Activated CD4-positive, alpha-beta T cell treated with anti-CD3 and anti-CD28 coated beads, Interleukin-2, amount 50 U/mL, for 16 hours (primary cell): ENCODE results near the gene RAB11FIP3.
"Not testable (repeated sequence)": the region's sequence is repeated elsewhere in the genome, so short reads cannot be mapped to it uniquely, and the experiment has no call there.

Experiments used
- DNase-seq: peaks from one replicate; pipeline ENCODE4 v3.0.0-alpha.2; 2020

RAB11FIP3 gene

GRCh38 chr16:426115-426905, 861 bp downstream of the RAB11FIP3 start:
- peak; percentile 4 for DNase-seq

- DNase-seq = no peak
These were observed 1.4 kb downstream of the RAB11FIP3 start for GRCh38 chr16:426906-427249.

DNA sequence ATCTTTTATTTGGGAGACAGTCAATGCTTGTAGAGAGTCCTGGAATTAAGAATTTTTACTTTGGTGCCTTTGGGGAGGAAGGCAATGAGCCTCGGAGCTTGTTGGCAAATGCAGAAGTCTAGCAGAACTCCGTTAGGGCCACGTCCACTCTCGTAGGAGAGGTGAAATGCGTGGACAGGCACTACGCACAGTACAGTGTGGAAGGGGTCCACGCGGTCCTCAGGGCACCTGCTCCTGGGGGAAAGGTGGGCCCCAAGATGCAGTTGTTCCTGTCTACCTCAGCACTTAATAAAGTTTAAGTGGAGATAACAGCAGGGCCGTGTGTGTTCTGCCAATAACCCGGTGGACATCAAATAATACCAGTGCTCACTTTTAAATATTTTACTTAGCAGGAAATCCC, 1.8 kb downstream of the RAB11FIP3 start:
- DNase-seq = no peak

DNA sequence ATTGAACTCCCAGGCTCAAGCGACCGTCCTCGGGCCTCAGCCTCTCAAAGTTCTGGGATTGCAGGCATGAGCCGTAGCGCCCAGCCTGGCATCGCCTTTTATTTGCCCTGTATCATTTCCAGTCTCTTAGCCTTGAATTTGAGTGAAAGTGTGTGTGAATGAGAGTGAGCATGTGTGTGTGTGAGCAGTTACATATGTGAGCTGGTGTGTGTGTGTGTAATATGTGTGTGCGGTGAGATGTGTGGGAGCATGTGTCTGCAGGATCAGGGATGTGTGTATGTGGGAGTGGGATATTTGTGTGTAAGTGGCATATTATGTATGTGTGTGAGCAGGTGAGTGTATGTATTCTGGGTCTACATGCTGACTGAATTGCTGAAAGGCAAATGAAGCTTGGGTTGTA, 5.5 kb downstream of the RAB11FIP3 start:
- no peak for DNase-seq

GRCh38 chr16:440627-441026, 15.2 kb downstream of the RAB11FIP3 start:
- DNase-seq = no peak

DNA sequence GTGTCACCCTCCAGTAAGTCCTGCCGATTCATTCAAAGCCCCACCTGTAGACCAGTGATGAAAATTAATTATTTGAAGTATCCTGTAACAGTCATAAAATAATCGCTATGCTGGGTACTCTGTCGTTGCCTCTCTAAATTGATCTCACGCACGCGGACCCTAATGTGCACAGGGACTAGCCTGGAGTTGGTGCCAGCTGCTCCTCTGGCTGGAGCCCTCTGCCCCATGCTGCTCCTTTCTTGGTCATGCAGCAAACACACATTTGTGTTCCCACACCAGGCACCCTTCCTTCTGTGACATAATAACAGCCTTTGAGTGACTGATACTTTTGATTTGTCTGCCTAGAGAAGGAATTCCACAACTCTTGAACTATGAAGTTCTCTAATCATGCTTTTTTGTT, 16.0 kb downstream of the RAB11FIP3 start:
- no peak for DNase-seq

- no peak for DNase-seq
These were observed 17.5 kb downstream of the RAB11FIP3 start for GRCh38 chr16:442976-443375.

DNA sequence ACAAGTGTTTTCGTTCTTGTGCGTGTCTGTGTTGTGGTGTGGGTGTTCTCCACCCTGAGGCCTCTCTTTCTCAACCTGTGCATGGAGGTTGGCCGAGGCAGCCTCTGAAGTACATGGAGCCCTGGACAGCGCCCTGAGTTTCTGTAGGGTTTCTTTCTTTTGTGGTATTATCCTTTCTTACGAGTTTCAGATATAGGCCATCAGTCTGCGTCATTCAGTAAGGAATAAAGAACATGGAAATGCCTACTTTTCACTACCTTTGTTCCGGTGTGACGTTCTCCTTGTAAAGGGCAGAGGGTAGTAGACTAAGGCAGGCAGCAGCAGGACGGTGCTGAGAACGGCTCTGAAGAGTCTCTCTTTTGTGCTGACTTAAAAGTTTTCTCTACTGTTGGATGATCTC, 18.6 kb downstream of the RAB11FIP3 start:
- no peak for DNase-seq

GRCh38 chr16:445566-445965, 20.1 kb downstream of the RAB11FIP3 start:
- DNase-seq = no peak

- DNase-seq = no peak
These were observed 24.9 kb downstream of the RAB11FIP3 start for GRCh38 chr16:450385-450784.

GRCh38 chr16:450785-451512, 25.5 kb downstream of the RAB11FIP3 start:
- no peak for DNase-seq

GRCh38 chr16:454397-454940, 29.0 kb downstream of the RAB11FIP3 start:
- DNase-seq = no peak

- DNase-seq = no peak
These were observed 30.0 kb downstream of the RAB11FIP3 start for GRCh38 chr16:455453-455852.

- no peak for DNase-seq
These were observed 31.5 kb downstream of the RAB11FIP3 start for GRCh38 chr16:456891-457483.

GRCh38 chr16:457732-458400, 32.4 kb downstream of the RAB11FIP3 start:
- no peak for DNase-seq

DNA sequence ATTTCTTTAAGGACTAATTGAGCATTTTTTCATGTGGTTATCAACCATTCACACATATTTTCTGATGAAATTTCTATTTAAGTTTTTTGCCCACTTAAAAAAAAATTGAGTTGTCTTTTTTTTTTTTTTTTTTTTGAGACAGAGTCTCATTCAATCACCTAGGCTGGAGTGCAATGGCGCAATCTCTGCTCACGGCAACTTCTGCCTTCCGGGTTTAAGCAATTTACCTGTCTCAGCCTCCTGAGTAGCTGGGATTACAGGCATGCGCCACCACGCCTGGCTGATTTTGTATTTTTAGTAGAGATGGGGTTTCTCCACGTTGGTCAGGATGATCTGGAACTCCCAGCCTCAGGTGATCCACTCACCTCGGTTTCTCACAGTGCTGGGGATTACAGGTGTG, 34.3 kb downstream of the RAB11FIP3 start:
- DNase-seq = no peak

GRCh38 chr16:460787-461186, 35.3 kb downstream of the RAB11FIP3 start:
- DNase-seq = no peak

DNA sequence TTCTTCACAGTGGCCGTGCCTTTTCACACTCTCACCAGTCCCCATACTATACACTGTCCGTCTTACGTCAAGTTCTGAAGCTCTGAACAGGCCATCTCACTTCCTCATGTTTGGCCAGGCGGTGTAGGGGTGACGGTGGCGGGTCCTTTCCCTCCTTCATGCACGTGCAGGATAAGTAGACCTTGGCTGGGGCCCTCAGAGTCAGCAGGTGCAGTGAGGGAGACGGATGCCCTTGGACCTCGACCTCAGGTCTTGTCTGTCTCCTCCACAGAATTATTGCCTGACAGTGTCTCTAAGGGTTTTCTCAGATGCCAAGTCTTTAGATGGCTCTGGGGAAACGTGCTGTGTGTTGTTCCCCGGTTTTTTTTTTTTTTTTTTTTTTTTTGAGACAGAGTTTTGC, 37.6 kb downstream of the RAB11FIP3 start:
- DNase-seq = no peak

- DNase-seq = no peak
These were observed 41.2 kb downstream of the RAB11FIP3 start for GRCh38 chr16:466651-467050.

DNA sequence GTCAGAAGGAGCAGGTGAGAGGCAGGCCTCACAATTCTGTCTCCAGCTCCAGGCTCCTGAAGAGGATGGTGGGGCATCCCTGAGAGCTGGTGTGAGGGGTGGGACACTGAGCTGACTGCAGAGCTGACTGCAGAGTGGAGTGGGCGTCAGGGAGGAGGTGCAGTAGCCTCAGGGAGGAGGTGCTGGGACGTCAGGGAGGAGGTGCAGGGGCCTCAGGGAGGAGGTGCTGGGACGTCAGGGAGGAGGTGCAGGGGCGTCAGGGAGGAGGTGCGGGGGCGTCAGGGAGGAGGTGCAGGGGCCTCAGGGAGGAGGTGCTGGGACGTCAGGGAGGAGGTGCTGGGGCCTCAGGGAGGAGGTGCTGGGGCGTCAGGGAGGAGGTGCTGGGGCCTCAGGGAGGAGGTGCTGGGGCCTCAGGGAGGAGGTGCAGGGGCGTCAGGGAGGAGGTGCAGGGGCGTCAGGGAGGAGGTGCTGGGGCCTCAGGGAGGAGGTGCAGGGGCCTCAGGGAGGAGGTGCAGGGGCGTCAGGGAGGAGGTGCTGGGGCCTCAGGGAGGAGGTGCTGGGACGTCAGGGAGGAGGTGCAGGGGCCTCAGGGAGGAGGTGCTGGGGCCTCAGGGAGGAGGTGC, 41.9 kb downstream of the RAB11FIP3 start:
- not testable (repeated sequence) for DNase-seq

- no peak for DNase-seq
These were observed 42.8 kb downstream of the RAB11FIP3 start for GRCh38 chr16:468068-468821.

GRCh38 chr16:469459-469858, 44.0 kb downstream of the RAB11FIP3 start:
- not testable (repeated sequence) for DNase-seq
